PC-3 (cell line): ENCODE measurements around the gene RASD2.

Source experiments
- EZH2phosphoT487 ChIP-seq: fragments of 300-600 bp; sonication (generic); IDR thresholded peaks from 2 replicates; pipeline ENCODE4 v1.6.1; 2018; ENCODE audit warnings: mild to moderate bottlenecking, antibody characterized with exemption, low read length, borderline replicate concordance
- TF ChIP-seq, protein P1 (sequence below): fragments of 300-600 bp; sonication (generic); conservative IDR thresholded peaks from 2 replicates; pipeline ENCODE4 v1.5.1; 2017; ENCODE audit warnings: antibody characterized with exemption, low read depth, mild to moderate bottlenecking, low read length

DNA sequence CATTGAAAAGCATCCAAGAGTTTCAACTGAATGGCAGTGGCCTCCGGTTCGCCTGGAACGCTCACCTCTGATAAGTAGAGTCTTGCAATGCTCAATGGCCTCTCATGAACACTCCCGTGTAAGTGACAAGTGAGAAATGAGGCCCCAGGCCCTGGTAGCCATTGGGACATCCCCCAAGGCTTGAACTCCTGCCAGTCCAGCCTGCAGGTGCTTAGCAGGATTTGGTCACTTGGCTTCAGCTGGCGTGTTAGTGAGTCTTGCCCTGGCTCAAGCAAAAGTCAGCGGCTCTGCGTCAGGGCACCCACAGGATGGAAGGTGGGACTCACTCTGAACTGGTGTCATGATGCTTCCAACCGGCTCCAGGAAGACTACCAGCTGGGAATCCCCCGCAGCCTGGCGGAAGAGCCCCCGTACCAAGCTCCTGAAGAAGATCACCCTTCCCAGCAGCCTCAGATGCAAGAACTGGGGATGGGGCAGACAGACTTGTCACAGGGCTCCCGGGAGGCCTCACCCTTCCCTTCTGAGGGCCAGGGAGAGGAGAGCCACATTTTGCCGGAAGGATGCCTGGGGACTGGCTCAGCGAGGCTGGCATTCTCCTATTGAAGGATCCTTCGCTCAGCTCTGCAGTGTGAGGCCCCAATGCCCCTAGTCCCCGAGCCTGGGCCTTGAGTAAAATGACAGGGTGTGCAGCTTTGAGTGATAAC, 57.2 kb downstream of the RASD2 start:
- TF ChIP-seq, protein P1, sequence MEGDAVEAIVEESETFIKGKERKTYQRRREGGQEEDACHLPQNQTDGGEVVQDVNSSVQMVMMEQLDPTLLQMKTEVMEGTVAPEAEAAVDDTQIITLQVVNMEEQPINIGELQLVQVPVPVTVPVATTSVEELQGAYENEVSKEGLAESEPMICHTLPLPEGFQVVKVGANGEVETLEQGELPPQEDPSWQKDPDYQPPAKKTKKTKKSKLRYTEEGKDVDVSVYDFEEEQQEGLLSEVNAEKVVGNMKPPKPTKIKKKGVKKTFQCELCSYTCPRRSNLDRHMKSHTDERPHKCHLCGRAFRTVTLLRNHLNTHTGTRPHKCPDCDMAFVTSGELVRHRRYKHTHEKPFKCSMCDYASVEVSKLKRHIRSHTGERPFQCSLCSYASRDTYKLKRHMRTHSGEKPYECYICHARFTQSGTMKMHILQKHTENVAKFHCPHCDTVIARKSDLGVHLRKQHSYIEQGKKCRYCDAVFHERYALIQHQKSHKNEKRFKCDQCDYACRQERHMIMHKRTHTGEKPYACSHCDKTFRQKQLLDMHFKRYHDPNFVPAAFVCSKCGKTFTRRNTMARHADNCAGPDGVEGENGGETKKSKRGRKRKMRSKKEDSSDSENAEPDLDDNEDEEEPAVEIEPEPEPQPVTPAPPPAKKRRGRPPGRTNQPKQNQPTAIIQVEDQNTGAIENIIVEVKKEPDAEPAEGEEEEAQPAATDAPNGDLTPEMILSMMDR: no peak
- TF ChIP-seq EZH2phosphoT487: no peak
